SK-N-SH treated with all-trans-retinoic acid at 6 μM for 48 hours (cell line): ENCODE data around the gene NTN3.

Experiments
- ISL1 ChIP-seq: fragments of 250-450 bp; sonication (Bioruptor Pico); IDR thresholded peaks from 2 replicates; pipeline ENCODE4 v2.1.2; 2022; ENCODE audit warnings: mild to moderate bottlenecking, moderate library complexity
- SNAI2 ChIP-seq: fragments of 250-450 bp; sonication (Bioruptor Pico); IDR thresholded peaks from 2 replicates; pipeline ENCODE4 v1.5.0; 2020; ENCODE audit warnings: mild to moderate bottlenecking, moderate library complexity
- TOX ChIP-seq: fragments of 250-450 bp; sonication (Bioruptor Pico); IDR thresholded peaks from 2 replicates; pipeline ENCODE4 v1.8.0; 2021; ENCODE audit warnings: mild to moderate bottlenecking, moderate library complexity, borderline replicate concordance
- TSHZ2 ChIP-seq: fragments of 250-450 bp; sonication (Bioruptor Pico); IDR thresholded peaks from 2 replicates; pipeline ENCODE4 v1.5.0; 2020; ENCODE audit warnings: mild to moderate bottlenecking, moderate library complexity
- ZFP3 ChIP-seq: fragments of 250-450 bp; sonication (Bioruptor Pico); IDR thresholded peaks from 2 replicates; pipeline ENCODE4 v1.5.0; 2020; ENCODE audit warnings: mild to moderate bottlenecking, moderate library complexity
- ZFP30 ChIP-seq: fragments of 450-650 bp; formaldehyde crosslinking; IDR thresholded peaks from 2 replicates; pipeline ENCODE4 v1.5.0; 2022; ENCODE audit warnings: mild to moderate bottlenecking, moderate library complexity
- ZNF565 ChIP-seq: fragments of 450-650 bp; formaldehyde crosslinking; conservative IDR thresholded peaks from 2 replicates; pipeline ENCODE4 v1.5.0; 2020; ENCODE audit warnings: low read depth, mild to moderate bottlenecking, moderate library complexity
- ZNF70 ChIP-seq: fragments of 450-650 bp; formaldehyde crosslinking; IDR thresholded peaks from 2 replicates; pipeline ENCODE4 v1.5.0; 2020; ENCODE audit warnings: mild to moderate bottlenecking, moderate library complexity
- TF ChIP-seq, protein P1 (sequence below): fragments of 250-450 bp; sonication (Bioruptor Pico); IDR thresholded peaks from 2 replicates; pipeline ENCODE4 v1.8.0; 2020; ENCODE audit warnings: mild to moderate bottlenecking, moderate library complexity, borderline replicate concordance
- TF ChIP-seq, protein P2 (sequence below): fragments of 250-450 bp; sonication (Bioruptor Pico); IDR thresholded peaks from 2 replicates; pipeline ENCODE4 v1.5.1; 2021; ENCODE audit warnings: mild to moderate bottlenecking, moderate library complexity

DNA sequence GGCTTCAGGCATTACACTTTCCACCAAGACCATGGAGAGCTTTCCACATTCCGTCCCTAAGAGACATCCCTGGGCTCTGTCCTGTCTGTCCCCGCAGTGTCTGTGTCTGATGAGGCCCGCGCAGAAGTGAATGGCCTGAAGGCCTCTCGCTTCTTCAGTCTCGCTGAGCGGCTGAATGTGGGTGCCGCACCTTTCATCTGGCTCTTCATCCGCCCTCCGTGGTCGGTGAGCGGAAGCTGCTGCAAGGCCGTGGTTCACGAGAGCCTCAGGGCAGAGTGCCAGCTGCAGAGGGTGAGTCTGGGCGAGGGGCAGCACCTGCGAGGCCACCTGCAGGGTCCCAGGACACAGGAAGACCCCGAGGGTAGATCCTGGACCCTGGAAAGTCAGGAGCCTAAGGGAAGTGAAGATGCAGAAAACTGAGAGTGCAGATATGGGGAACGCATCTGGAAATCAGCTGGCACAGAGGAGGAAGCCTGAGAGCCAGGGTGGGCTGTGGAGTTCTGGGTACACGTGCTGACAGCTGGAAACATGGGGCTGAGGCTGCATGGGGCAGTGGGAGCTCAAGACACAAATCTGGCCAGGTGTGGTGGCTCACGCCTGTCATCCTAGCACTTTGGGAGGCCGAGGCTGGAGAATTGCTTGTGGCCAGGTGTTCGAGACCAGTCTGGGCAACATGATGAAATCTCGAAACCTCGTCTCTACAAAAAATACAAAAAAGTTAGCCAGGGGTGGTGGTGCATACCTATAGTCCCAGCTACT is 33.9 kb upstream of the NTN3 start:
- TF ChIP-seq SNAI2 = no peak
- no peak for TF ChIP-seq ZFP3
- TF ChIP-seq ZNF565 (CRISPR knock-in tag) = no peak
- no peak for TF ChIP-seq ISL1 (CRISPR knock-in tag)
- no peak for TF ChIP-seq ZNF70
- no peak for TF ChIP-seq TOX (CRISPR knock-in tag)
- TF ChIP-seq ZFP30 (CRISPR knock-in tag) = no peak
- no peak for TF ChIP-seq TSHZ2
- TF ChIP-seq, protein P1, sequence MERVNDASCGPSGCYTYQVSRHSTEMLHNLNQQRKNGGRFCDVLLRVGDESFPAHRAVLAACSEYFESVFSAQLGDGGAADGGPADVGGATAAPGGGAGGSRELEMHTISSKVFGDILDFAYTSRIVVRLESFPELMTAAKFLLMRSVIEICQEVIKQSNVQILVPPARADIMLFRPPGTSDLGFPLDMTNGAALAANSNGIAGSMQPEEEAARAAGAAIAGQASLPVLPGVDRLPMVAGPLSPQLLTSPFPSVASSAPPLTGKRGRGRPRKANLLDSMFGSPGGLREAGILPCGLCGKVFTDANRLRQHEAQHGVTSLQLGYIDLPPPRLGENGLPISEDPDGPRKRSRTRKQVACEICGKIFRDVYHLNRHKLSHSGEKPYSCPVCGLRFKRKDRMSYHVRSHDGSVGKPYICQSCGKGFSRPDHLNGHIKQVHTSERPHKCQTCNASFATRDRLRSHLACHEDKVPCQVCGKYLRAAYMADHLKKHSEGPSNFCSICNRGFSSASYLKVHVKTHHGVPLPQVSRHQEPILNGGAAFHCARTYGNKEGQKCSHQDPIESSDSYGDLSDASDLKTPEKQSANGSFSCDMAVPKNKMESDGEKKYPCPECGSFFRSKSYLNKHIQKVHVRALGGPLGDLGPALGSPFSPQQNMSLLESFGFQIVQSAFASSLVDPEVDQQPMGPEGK (CRISPR knock-in tag) = no peak
- TF ChIP-seq, protein P2, sequence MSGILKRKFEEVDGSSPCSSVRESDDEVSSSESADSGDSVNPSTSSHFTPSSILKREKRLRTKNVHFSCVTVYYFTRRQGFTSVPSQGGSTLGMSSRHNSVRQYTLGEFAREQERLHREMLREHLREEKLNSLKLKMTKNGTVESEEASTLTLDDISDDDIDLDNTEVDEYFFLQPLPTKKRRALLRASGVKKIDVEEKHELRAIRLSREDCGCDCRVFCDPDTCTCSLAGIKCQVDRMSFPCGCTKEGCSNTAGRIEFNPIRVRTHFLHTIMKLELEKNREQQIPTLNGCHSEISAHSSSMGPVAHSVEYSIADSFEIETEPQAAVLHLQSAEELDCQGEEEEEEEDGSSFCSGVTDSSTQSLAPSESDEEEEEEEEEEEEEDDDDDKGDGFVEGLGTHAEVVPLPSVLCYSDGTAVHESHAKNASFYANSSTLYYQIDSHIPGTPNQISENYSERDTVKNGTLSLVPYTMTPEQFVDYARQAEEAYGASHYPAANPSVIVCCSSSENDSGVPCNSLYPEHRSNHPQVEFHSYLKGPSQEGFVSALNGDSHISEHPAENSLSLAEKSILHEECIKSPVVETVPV (CRISPR knock-in tag) = no peak
